Motor neuron (in vitro differentiated cells): Measurements from ENCODE around the gene RFC2. TPM values are rescaled to one million over a fixed set of nuclear protein-coding genes. Genes with fewer than 3 reads are reported as not detected.

ENCODE experiments used
- ATAC-seq, 8 experiments: fragments of 200-7000 bp; cut with Tn5 transposase; replicated peaks in 6 of 8; 2 replicates each; pipeline ENCODE4 v1.8.0; 2021; ENCODE audit warnings: mild to moderate bottlenecking in 8 of 8, moderate library complexity in 8 of 8
- H3K27ac ChIP-seq, 2 donors: fragments of 250-450 bp; sonication (Bioruptor Pico); 2 replicates each; pipeline ENCODE4 v1.9.0; 2021; ENCODE audit warnings: antibody characterized with exemption in 2 of 2, mild to moderate bottlenecking in 2 of 2, moderate library complexity in 1 of 2
- H3K4me1 ChIP-seq, 2 donors: fragments of 250-450 bp; sonication (Bioruptor Pico); replicated peaks in 1 of 2; 2 replicates each; pipeline ENCODE4 v1.6.1; 2021; ENCODE audit warnings: antibody characterized with exemption in 2 of 2, mild to moderate bottlenecking in 2 of 2, moderate library complexity in 1 of 2
- H3K4me3 ChIP-seq, 5 donors: fragments of 250-450 bp; sonication (Bioruptor Pico); 2 replicates each; pipeline ENCODE4 v1.9.0; 2021; ENCODE audit warnings: antibody characterized with exemption in 5 of 5, mild to moderate bottlenecking in 5 of 5, moderate library complexity in 4 of 5
- WGBS, 10 experiments: fragments of 450-650 bp; shearing (Covaris generic); methylation state at CpG; one replicate each; pipeline ENCODE4 v1.0.0; 2022; 5-methylcytosine and 5-hydroxymethylcytosine counted together
- in situ Hi-C, 9 experiments: fragments of 400-800 bp; cut with MboI; loops; one replicate each; pipeline ENCODE4 v1.15.0; 2021; ENCODE audit warnings: low sequenced_read_pairs in 9 of 9, low pct_unique_long_range_greater_than_20kb in 2 of 9; ENCODE audit not compliant: unreplicated experiment in 9 of 9
- total RNA-seq, 8 experiments: library from RNA; unstranded; fragments of 300-600 nt; gene quantifications; 2 replicates each; pipeline versions ENCODE4 v1.2.3 to v1.2.4, GENCODE V29; 2022

The RFC2 gene
- total RNA-seq, 8 experiments from 2014 or later: 10.3 to 53.0 (median 18.7) TPM

GRCh38 chr7:74275401-74275881 is 21.2 kb upstream of the RFC2 start:
- H3K27ac ChIP-seq: no peak overlapping the region
- in situ Hi-C loops: loop anchor here in 1 of 9 experiments (25.0 kb wide), 1 partner anchor 112 kb away; no protein-coding TSS in a partner anchor
- no peak overlapping the region for H3K4me3 ChIP-seq
- ATAC-seq: peak in 1 of 8 experiments; percentile 57
- H3K4me1 ChIP-seq: peaks cover 15 to 24% of the 10 kb centered on the region in 2 donors
- 45 to 100% (median 88%) methylated on average over 1 to 4 of the region's 6 CpGs; no CpG with 5 or more reads in 4 of the 10 experiments for WGBS, 10 experiments

DNA sequence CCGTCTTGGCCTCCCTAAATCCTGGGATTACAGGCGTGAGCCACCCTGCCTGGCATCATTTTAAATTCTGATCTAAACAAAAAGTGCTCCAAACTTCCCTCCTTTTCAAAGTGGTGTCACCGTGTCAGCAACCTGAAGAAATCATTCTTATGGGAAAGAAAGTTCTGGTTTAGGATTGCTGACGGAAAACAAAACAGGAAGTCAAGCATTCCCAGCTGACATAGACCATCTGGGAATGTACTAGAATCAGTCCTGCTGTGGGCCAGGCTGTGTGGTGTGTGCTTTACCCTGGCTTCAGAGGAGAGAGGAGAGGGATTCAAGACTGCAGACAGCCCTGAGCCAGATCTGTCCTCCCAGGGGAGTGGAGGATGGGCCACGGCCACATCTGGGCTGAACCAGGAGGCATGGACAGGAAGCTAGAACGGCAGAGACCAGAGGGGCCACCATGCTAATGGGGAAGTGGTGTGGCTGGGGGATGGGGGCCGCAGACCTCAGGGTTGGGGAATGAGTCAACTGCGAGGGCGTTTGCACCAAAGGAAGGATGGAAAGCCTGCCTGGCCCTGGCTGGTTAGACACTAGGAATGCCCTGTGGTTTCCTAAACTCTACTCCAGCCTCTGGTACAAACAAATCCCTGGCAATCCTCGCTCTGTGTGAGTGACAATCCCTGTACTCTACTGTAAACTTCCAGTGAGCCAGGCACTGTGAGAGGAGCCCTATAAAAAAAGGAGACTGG is 18.3 kb upstream of the RFC2 start:
- H3K27ac ChIP-seq: peak overlapping the region; percentile 52 to 81
- ATAC-seq: peak; percentile 30 to 96 (median 85)
- H3K4me1 ChIP-seq: peaks cover 11 to 14% of the 10 kb centered on the region in 2 donors
- no peak overlapping the region for H3K4me3 ChIP-seq
- in situ Hi-C loops: no loop called here
- 13 to 90% (median 44%) methylated on average over 1 to 4 of the region's 10 CpGs; no CpG with 5 or more reads in 1 of the 10 experiments for WGBS, 10 experiments

- Histone ChIP-seq H3K27ac (no peak overlapping the region), H3K4me1 (peaks cover 11 to 14% of the 10 kb centered on the region in 2 donors), H3K4me3 (no peak overlapping the region)
- ATAC-seq: no peak
- in situ Hi-C loops: no loop called here
- 81 to 100% (median 92%) methylated on average over 1 to 4 of the region's 6 CpGs; no CpG with 5 or more reads in 4 of the 10 experiments for WGBS, 10 experiments
These were observed 17.5 kb upstream of the RFC2 start for GRCh38 chr7:74271742-74272141.

GRCh38 chr7:74269757-74270277 is 15.6 kb upstream of the RFC2 start:
- peak overlapping the region in 1 of 2 donors; percentile 44 for H3K27ac ChIP-seq
- H3K4me3 ChIP-seq: peak overlapping the region; percentile 34 to 42 (median 35)
- in situ Hi-C loops: no loop called here
- peaks cover 11 to 14% of the 10 kb centered on the region in 2 donors for H3K4me1 ChIP-seq
- 0 to 10% (median 0%) methylated on average over 1 to 5 of the region's 17 CpGs; no CpG with 5 or more reads in 4 of the 10 experiments for WGBS, 10 experiments
- peak; percentile 59 to 91 (median 70) for ATAC-seq

DNA sequence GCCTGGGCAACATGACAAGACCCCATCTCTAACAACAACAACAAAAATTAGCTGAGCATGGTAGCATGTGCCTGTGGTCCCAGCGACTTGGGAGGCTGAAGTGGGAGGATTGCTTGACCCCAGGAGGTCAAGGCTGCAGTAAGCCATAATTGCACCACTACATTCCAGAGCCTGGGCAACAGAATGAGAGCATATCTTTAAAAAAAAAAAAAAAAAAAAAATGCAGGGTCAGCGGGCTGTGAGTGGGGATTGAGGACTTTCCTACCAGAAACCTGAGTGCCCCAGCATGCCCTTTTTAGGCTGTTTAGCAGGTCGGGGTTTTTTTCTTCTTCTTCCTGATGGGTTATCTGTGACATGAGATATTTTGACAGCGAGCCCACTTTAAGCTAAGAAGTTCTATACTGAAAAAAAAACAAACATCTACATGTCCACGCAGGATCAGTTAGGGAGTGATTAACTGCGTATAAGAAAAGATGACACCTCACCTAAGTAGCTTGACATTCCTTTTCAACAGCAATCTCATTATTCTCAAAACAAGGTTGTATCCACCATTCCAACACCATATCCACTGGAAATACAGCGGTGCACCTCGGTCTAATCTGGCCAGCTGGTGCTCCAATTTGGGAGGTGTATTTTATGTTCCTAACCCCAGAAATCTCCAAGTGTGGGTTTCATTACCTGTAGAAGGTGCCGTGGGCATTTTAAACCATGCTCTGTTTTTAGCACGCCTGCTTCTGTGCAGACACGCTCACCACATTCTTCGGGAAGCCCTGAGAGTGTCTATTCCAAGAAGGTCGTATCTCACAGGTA is 13.8 kb upstream of the RFC2 start:
- no peak overlapping the region for H3K27ac ChIP-seq
- in situ Hi-C loops: no loop called here
- no peak overlapping the region for H3K4me3 ChIP-seq
- peaks cover 11 to 14% of the 10 kb centered on the region in 2 donors for H3K4me1 ChIP-seq
- no peak for ATAC-seq
- WGBS, 10 experiments: 50 to 88% (median 71%) methylated on average over 1 to 11 of the region's 13 CpGs; no CpG with 5 or more reads in 1 of the 10 experiments

DNA sequence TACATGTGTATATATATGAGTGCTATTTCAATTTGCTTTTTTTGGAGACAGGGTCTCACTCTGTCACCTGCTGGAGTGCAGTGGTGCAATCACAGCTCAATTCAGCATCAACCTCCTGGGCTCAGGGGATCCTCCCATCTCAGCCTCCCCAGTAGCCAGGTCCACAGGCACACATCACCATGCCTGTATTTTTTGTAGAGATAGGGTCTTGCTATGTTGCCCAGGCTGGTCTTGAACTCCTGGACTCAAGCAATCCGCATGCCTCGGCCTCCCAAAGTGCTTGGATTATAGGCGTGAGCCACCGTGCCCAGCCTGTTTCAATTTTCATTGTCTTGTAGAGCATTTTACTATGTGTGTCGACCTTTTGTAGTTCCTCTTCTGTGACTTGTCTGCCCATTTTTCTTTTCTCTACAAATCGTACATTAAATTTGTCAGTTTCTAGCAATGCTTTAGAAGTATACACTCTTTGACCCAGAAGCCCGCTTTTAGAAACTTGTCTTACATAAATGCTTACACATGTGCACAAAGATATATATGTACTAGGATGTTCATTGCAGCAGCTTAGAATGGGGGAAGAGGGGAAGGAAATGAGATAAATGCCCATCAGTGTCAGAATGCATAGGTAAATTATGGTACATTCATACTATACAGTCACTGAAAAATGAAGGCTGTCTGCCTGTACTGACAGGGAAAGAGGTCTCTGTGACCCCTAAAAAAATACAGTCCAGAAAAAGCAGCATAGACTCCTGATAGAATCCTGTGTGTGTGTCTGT is 12.2 kb upstream of the RFC2 start:
- Histone ChIP-seq H3K27ac (no peak overlapping the region), H3K4me1 (peaks cover 4 to 5% of the 10 kb centered on the region in 2 donors), H3K4me3 (no peak overlapping the region)
- in situ Hi-C loops: no loop called here
- 0 to 87% (median 61%) methylated on average over 2 to 6 of the region's 7 CpGs; no CpG with 5 or more reads in 1 of the 10 experiments for WGBS, 10 experiments
- no peak for ATAC-seq

- in situ Hi-C loops: no loop called here
- Histone ChIP-seq H3K27ac (no peak overlapping the region), H3K4me3 (no peak overlapping the region), H3K4me1 (peaks cover 0 to 2% of the 10 kb centered on the region in 2 donors)
- 59 to 88% (median 75%) methylated on average over 1 to 13 of the region's 21 CpGs for WGBS, 10 experiments
- peak in 4 of 8 experiments; percentile 19 to 42 (median 24) for ATAC-seq
These were observed 9.4 kb upstream of the RFC2 start for GRCh38 chr7:74263399-74264120.

GRCh38 chr7:74262639-74263398 is 8.6 kb upstream of the RFC2 start:
- ATAC-seq: peak in 5 of 8 experiments; percentile 51 to 77 (median 73)
- Histone ChIP-seq H3K27ac (no peak overlapping the region), H3K4me1 (peaks cover 0 to 2% of the 10 kb centered on the region in 2 donors), H3K4me3 (no peak overlapping the region)
- in situ Hi-C loops: no loop called here
- 63 to 95% (median 88%) methylated on average over 3 to 13 of the region's 20 CpGs; no CpG with 5 or more reads in 3 of the 10 experiments for WGBS, 10 experiments

- 55 to 75% (median 58%) methylated on average over 4 to 7 of the region's 9 CpGs; no CpG with 5 or more reads in 7 of the 10 experiments for WGBS, 10 experiments
- ATAC-seq: no peak
- peaks cover 8 to 10% of the 10 kb centered on the region in 2 donors for H3K4me1 ChIP-seq
- in situ Hi-C loops: no loop called here
- no peak overlapping the region for H3K27ac ChIP-seq
- H3K4me3 ChIP-seq: no peak overlapping the region
These were observed 4.4 kb upstream of the RFC2 start for GRCh38 chr7:74258639-74259038.

GRCh38 chr7:74256491-74257408 is 2.6 kb upstream of the RFC2 start:
- Histone ChIP-seq H3K4me1 (peaks cover 16% of the 10 kb centered on the region in 2 donors), H3K27ac (no peak overlapping the region), H3K4me3 (no peak overlapping the region)
- in situ Hi-C loops: no loop called here
- ATAC-seq: no peak
- WGBS, 10 experiments: 20 to 100% (median 83%) methylated on average over 1 to 11 of the region's 12 CpGs
